ENCODE data around the gene ADAMTSL5. TPM values are rescaled to one million over a fixed set of nuclear protein-coding genes. Genes with fewer than 3 reads are reported as not detected.
"Not testable (repeated sequence)": the region's sequence is repeated elsewhere in the genome, so short reads cannot be mapped to it uniquely, and the experiment has no call there.

ADAMTSL5 gene
- total and polyA plus RNA-seq, 4 donors, result 0.09 to 1.8 (median 1.1) TPM

DNA sequence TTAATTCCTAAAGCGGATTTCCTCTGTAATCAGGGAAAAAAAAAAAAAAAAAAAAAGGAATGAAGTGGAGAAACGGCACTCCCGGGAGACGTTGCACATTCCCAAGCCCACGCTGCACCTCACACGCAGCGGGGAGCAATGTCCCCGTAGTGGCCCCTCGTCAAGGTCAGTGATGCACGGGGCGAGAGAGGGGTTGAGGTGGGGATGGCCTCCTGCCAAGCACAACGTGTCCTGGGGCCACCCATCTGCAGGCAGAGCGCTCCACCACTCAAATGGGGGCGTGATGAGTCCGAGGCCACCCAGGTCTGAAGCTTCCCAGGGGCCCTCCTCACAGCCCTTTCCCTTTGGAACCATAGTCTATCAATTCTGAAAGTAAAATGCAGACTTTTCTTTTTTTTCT lies 26.2 kb upstream of the ADAMTSL5 start (continued):
- no peak for TF ChIP-seq HNF4A (conservative IDR thresholded peaks at IDR 0.05)
- TF ChIP-seq, protein P1, sequence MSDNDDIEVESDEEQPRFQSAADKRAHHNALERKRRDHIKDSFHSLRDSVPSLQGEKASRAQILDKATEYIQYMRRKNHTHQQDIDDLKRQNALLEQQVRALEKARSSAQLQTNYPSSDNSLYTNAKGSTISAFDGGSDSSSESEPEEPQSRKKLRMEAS (IDR thresholded peaks at IDR 0.05), result no peak
- TF ChIP-seq, protein P2, sequence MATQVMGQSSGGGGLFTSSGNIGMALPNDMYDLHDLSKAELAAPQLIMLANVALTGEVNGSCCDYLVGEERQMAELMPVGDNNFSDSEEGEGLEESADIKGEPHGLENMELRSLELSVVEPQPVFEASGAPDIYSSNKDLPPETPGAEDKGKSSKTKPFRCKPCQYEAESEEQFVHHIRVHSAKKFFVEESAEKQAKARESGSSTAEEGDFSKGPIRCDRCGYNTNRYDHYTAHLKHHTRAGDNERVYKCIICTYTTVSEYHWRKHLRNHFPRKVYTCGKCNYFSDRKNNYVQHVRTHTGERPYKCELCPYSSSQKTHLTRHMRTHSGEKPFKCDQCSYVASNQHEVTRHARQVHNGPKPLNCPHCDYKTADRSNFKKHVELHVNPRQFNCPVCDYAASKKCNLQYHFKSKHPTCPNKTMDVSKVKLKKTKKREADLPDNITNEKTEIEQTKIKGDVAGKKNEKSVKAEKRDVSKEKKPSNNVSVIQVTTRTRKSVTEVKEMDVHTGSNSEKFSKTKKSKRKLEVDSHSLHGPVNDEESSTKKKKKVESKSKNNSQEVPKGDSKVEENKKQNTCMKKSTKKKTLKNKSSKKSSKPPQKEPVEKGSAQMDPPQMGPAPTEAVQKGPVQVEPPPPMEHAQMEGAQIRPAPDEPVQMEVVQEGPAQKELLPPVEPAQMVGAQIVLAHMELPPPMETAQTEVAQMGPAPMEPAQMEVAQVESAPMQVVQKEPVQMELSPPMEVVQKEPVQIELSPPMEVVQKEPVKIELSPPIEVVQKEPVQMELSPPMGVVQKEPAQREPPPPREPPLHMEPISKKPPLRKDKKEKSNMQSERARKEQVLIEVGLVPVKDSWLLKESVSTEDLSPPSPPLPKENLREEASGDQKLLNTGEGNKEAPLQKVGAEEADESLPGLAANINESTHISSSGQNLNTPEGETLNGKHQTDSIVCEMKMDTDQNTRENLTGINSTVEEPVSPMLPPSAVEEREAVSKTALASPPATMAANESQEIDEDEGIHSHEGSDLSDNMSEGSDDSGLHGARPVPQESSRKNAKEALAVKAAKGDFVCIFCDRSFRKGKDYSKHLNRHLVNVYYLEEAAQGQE (IDR thresholded peaks at IDR 0.05), result no peak
- no peak for TF ChIP-seq FOXA2 (IDR thresholded peaks at IDR 0.05)

DNA sequence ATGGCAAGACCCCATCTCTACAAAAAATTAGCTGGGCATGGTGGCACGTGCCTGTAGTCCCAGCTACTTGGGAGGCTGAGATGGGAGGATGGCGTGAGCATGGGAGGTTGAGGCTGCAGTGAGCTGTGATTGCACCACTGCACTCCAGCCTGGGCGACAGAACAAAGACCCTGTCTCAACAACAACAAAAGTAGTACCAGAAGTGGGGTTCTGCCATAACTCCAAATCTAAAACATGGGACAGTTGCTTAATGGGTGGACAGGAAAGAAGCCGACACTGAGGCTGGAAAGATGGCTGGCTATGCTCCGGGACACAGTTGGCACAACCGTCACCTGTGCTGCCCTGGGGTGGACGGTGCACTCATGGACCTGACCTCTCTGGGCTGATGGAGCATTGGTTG lies 22.9 kb upstream of the ADAMTSL5 start:
- H3K4me3 ChIP-seq (ENCODE audit: low read depth in 1 of 3, low read length in 3 of 3); DNase-seq (ENCODE audit: low spot score); H3K27me3 ChIP-seq (ENCODE audit: control insufficient read depth in 4 of 4, insufficient read depth in 4 of 4, low read length in 3 of 4); H3K27ac ChIP-seq (ENCODE audit: low read depth in 1 of 2, low read length in 2 of 2); H3K9ac ChIP-seq (ENCODE audit: low read depth in 1 of 2, low read length in 2 of 2); H3K4me1 ChIP-seq (ENCODE audit: control insufficient read depth in 4 of 4, insufficient read depth in 4 of 4, low read length in 3 of 4); H3K36me3 ChIP-seq (ENCODE audit: control insufficient read depth in 4 of 4, insufficient read depth in 3 of 4, low read depth in 1 of 4, low read length in 3 of 4); H3K9me3 ChIP-seq (ENCODE audit: control insufficient read depth in 4 of 4, low read length in 3 of 4): not testable (repeated sequence)
- 94% methylated on average over 7 of the region's 7 CpGs for WGBS

DNA sequence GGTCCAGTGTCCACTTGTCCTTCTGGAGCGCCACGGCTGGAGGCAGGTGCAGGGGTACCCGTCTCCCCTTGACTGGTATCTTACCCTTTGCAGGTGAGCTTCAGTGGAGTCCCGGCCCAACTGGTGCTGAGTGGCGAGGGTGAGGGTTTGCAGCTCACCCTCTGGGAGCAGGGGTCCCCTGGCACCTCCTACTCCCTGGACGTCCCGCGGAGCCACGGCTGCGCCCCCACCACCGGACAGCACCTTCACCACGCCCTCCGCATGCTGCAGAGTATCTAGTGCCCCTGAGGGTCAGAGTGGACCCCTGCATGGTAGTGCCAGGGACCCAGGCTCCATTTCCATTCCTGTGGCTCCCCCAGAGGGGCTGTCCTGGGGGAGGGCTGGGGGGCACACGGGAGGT lies 22.2 kb upstream of the ADAMTSL5 start:
- no peak overlapping the region for H3K9ac ChIP-seq (ENCODE audit: low read depth in 1 of 2, low read length in 2 of 2)
- 91% methylated on average over 14 of the region's 14 CpGs for WGBS
- no peak for DNase-seq (ENCODE audit: low spot score)
- no peak overlapping the region for H3K4me3 ChIP-seq (ENCODE audit: low read depth in 1 of 3, low read length in 3 of 3)
- no peaks in the 10 kb centered on the region for H3K4me1 ChIP-seq (ENCODE audit: control insufficient read depth in 4 of 4, insufficient read depth in 4 of 4, low read length in 3 of 4)
- H3K36me3 ChIP-seq (ENCODE audit: control insufficient read depth in 4 of 4, insufficient read depth in 3 of 4, low read depth in 1 of 4, low read length in 3 of 4), result no peaks in the 10 kb centered on the region
- H3K9me3 ChIP-seq (ENCODE audit: control insufficient read depth in 4 of 4, low read length in 3 of 4), result no peaks in the 10 kb centered on the region
- no peak overlapping the region for H3K27ac ChIP-seq (ENCODE audit: low read depth in 1 of 2, low read length in 2 of 2)
- no peaks in the 10 kb centered on the region for H3K27me3 ChIP-seq (ENCODE audit: control insufficient read depth in 4 of 4, insufficient read depth in 4 of 4, low read length in 3 of 4)
- TF ChIP-seq YY1 (IDR thresholded peaks at IDR 0.05), result no peak
- TF ChIP-seq RXRA (IDR thresholded peaks at IDR 0.05), result no peak
- no peak for TF ChIP-seq GABPA (IDR thresholded peaks at IDR 0.05 in 1 of 2, conservative IDR thresholded peaks at IDR 0.05 in 1 of 2)
- no peak for TF ChIP-seq TAF1 (conservative IDR thresholded peaks at IDR 0.05)
- TF ChIP-seq RAD21 (IDR thresholded peaks at IDR 0.05), result no peak
- TF ChIP-seq, protein P3, sequence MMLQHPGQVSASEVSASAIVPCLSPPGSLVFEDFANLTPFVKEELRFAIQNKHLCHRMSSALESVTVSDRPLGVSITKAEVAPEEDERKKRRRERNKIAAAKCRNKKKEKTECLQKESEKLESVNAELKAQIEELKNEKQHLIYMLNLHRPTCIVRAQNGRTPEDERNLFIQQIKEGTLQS (IDR thresholded peaks at IDR 0.05), result no peak
- no peak for TF ChIP-seq JUND (IDR thresholded peaks at IDR 0.05)
- TF ChIP-seq FOXA1 (IDR thresholded peaks at IDR 0.05), result no peak
- no peak for TF ChIP-seq SP1 (IDR thresholded peaks at IDR 0.05)
- TF ChIP-seq, protein P4, sequence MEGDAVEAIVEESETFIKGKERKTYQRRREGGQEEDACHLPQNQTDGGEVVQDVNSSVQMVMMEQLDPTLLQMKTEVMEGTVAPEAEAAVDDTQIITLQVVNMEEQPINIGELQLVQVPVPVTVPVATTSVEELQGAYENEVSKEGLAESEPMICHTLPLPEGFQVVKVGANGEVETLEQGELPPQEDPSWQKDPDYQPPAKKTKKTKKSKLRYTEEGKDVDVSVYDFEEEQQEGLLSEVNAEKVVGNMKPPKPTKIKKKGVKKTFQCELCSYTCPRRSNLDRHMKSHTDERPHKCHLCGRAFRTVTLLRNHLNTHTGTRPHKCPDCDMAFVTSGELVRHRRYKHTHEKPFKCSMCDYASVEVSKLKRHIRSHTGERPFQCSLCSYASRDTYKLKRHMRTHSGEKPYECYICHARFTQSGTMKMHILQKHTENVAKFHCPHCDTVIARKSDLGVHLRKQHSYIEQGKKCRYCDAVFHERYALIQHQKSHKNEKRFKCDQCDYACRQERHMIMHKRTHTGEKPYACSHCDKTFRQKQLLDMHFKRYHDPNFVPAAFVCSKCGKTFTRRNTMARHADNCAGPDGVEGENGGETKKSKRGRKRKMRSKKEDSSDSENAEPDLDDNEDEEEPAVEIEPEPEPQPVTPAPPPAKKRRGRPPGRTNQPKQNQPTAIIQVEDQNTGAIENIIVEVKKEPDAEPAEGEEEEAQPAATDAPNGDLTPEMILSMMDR (IDR thresholded peaks at IDR 0.05; ENCODE audit: low read depth, low read length, missing input control), result no peak
- TF ChIP-seq NR2F2 (IDR thresholded peaks at IDR 0.05), result no peak
- TF ChIP-seq, protein P1 (IDR thresholded peaks at IDR 0.05), result no peak
- no peak for TF ChIP-seq HNF4G (IDR thresholded peaks at IDR 0.05)
- TF ChIP-seq, protein P5, sequence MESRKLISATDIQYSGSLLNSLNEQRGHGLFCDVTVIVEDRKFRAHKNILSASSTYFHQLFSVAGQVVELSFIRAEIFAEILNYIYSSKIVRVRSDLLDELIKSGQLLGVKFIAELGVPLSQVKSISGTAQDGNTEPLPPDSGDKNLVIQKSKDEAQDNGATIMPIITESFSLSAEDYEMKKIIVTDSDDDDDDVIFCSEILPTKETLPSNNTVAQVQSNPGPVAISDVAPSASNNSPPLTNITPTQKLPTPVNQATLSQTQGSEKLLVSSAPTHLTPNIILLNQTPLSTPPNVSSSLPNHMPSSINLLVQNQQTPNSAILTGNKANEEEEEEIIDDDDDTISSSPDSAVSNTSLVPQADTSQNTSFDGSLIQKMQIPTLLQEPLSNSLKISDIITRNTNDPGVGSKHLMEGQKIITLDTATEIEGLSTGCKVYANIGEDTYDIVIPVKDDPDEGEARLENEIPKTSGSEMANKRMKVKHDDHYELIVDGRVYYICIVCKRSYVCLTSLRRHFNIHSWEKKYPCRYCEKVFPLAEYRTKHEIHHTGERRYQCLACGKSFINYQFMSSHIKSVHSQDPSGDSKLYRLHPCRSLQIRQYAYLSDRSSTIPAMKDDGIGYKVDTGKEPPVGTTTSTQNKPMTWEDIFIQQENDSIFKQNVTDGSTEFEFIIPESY (IDR thresholded peaks at IDR 0.05), result no peak
- TF ChIP-seq, protein P2 (IDR thresholded peaks at IDR 0.05), result no peak
- no peak for TF ChIP-seq FOXA2 (IDR thresholded peaks at IDR 0.05)
- no peak for TF ChIP-seq EGR1 (IDR thresholded peaks at IDR 0.05; ENCODE audit: low read depth in 2 of 2)
- no peak for TF ChIP-seq HNF4A (conservative IDR thresholded peaks at IDR 0.05)

All from liver (tissue), 9 donors.